Small intestine (tissue), 7 donors: ENCODE data around the gene INPP5F. TPM values are rescaled to one million over a fixed set of nuclear protein-coding genes. Genes with fewer than 3 reads are reported as not detected.

ENCODE experiments used
- DNase-seq, 2 donors: peaks; one replicate each; pipeline versions ENCODE4 v3.0.0 to v3.0.0-alpha.2; 2013
- FAIRE-seq: peaks from 2 replicates; lab custom pipeline; 2012; peaks lifted over from hg19 to GRCh38; lab: Jason Lieb, UNC
- H3K27ac ChIP-seq, 3 donors: one replicate each; pipeline ENCODE4 v1.5.1; 2013; ENCODE audit warnings: low read length in 2 of 3, mild to moderate bottlenecking in 2 of 3, control low read depth in 1 of 3, inconsistent platforms in 1 of 3, low read depth in 1 of 3, moderate library complexity in 1 of 3
- H3K27me3 ChIP-seq, 3 donors: one replicate each; pipeline ENCODE4 v1.6.1; 2013; ENCODE audit warnings: low read length in 3 of 3, inconsistent platforms in 1 of 3; ENCODE audit not compliant: control insufficient read depth in 3 of 3, insufficient read depth in 3 of 3
- H3K36me3 ChIP-seq, 3 donors: one replicate each; pipeline ENCODE4 v1.6.1; 2013; ENCODE audit warnings: low read length in 3 of 3, inconsistent platforms in 1 of 3, low read depth in 1 of 3, mild to moderate bottlenecking in 1 of 3, moderate library complexity in 1 of 3; ENCODE audit not compliant: control insufficient read depth in 3 of 3, insufficient read depth in 2 of 3
- H3K4me1 ChIP-seq, 3 donors: one replicate each; pipeline ENCODE4 v1.6.1; 2013; ENCODE audit warnings: low read length in 2 of 3, inconsistent platforms in 1 of 3, low read depth in 1 of 3, mild to moderate bottlenecking in 1 of 3, moderate library complexity in 1 of 3; ENCODE audit not compliant: control insufficient read depth in 3 of 3, insufficient read depth in 2 of 3
- H3K4me3 ChIP-seq, 3 donors: one replicate each; pipeline ENCODE4 v1.5.1; 2013; ENCODE audit warnings: low read length in 3 of 3, control low read depth in 1 of 3, inconsistent platforms in 1 of 3, low read depth in 1 of 3, mild to moderate bottlenecking in 1 of 3, moderate library complexity in 1 of 3
- H3K9me3 ChIP-seq, 2 donors: one replicate each; pipeline ENCODE4 v1.6.1; 2013; ENCODE audit warnings: low read depth in 1 of 2, low read length in 1 of 2; ENCODE audit not compliant: control insufficient read depth in 2 of 2, insufficient read depth in 1 of 2
- WGBS, 3 donors: extraction: QIAGEN DNeasy Blood & Tissue Kit; methylation state at CpG; one replicate each; pipeline ENCODE4 v1.1.7; 2013; 5-methylcytosine and 5-hydroxymethylcytosine counted together
- polyA plus RNA-seq, 4 donors: library from polyadenylated mRNA; stranded (reverse) in 3 of 4; unstranded in 1 of 4; fragments of 200-250 nt in 3 of 4; fragments of 120-200 nt in 1 of 4; gene quantifications; one replicate each; pipeline versions ENCODE4 v1.2.1 to v1.2.3, GENCODE V29; 2013
- donor health status: healthy with polysubstance abuse.
- donor health status: control.
- donor health status: control.
- donor health status: Bipolar disorder and iron deficiency.
- donor health status: healthy.

Gene INPP5F
- polyA plus RNA-seq, 4 donors = 3.5 to 14.1 (median 5.2) TPM

DNA sequence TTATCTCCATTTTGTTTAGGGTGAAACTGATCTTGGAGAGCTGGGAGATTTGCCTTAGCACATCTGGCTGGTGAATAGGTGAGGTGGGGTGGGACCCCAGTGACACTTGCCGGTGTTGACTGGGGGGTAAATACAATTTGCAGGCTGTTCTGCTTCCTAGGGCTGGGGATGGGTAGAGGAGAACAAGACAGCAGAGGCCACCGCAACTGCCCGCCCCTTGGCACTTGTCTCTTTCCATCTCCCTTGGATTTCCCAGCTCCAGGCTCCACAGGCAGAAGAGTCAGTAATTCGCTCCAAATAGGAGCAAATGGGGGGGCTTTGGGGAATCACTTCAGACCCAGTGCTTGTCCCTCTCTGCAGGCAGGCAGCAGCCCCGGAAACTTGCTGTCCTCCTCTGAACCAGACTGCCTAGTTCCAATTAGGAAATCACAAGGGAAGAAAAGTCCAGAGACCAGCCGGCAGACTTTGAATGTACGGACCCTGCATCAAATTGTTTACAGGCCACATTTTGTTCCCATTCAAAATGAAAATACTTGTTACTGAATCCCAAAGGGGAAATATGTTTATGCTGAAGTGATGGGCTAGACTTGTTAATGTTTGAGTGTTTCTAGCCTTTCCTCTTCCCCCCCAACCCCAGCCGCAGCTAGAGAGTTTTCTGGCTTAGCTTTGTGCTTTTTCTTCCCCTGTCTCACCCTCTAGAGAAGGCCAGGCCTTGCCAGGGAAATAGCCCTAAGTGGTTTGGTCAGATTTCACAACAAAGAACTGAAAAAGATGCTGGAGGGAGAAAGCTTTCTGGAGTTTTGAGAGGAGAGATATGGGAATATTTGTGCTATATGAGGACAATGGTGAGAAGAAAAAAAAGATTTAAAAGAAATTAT lies 10.0 kb upstream of the INPP5F start:
- DNase-seq (no peak), FAIRE-seq (no peak)
- no peaks in the 10 kb centered on the region for H3K36me3 ChIP-seq
- H3K4me1 ChIP-seq = no peaks in the 10 kb centered on the region
- 62 to 85% (median 76%) methylated on average over 8 of the region's 8 CpGs for WGBS, 3 donors
- H3K27ac ChIP-seq = peak overlapping the region in 1 of 3 donors; percentile 34
- peaks cover 0 to 4% of the 10 kb centered on the region in 2 donors for H3K9me3 ChIP-seq
- no peak overlapping the region for H3K4me3 ChIP-seq
- no peaks in the 10 kb centered on the region for H3K27me3 ChIP-seq

- Histone ChIP-seq H3K27ac (no peak overlapping the region), H3K36me3 (no peaks in the 10 kb centered on the region), H3K4me1 (peaks cover 2 to 18% (median 7%) of the 10 kb centered on the region in 3 donors), H3K27me3 (no peaks in the 10 kb centered on the region), H3K9me3 (no peaks in the 10 kb centered on the region), H3K4me3 (no peak overlapping the region)
- FAIRE-seq = no peak
- 77 to 94% (median 84%) methylated on average over 2 of the region's 2 CpGs for WGBS, 3 donors
- no peak for DNase-seq
Observed at GRCh38 chr10:119723161-119723560, 2.7 kb upstream of the INPP5F start.

DNA sequence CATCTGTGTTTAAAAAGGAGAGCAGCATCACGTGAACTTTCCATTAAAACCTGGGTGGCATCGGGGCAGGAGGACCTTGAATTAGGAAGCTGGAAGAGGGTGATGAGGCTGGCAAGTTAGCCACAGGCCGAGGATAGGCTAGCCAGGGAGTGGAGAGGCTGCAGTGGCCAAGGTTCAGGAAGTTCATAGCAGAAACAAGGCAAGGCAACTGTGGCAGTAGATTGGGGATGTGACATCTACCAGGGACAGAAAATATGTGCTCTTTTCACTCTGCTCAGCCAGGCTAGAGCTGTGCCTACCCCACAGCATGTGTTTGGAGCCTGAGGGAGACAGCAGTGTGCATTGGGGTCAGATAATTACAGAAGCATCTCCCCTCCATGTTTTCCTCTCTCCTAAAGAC lies 2.2 kb upstream of the INPP5F start:
- 70 to 79% (median 75%) methylated on average over 3 of the region's 3 CpGs for WGBS, 3 donors
- Histone ChIP-seq H3K27ac (no peak overlapping the region), H3K9me3 (no peaks in the 10 kb centered on the region), H3K4me1 (peaks cover 2 to 18% (median 7%) of the 10 kb centered on the region in 3 donors), H3K27me3 (no peaks in the 10 kb centered on the region), H3K4me3 (no peak overlapping the region), H3K36me3 (no peaks in the 10 kb centered on the region)
- DNase-seq (no peak), FAIRE-seq (no peak)

DNA sequence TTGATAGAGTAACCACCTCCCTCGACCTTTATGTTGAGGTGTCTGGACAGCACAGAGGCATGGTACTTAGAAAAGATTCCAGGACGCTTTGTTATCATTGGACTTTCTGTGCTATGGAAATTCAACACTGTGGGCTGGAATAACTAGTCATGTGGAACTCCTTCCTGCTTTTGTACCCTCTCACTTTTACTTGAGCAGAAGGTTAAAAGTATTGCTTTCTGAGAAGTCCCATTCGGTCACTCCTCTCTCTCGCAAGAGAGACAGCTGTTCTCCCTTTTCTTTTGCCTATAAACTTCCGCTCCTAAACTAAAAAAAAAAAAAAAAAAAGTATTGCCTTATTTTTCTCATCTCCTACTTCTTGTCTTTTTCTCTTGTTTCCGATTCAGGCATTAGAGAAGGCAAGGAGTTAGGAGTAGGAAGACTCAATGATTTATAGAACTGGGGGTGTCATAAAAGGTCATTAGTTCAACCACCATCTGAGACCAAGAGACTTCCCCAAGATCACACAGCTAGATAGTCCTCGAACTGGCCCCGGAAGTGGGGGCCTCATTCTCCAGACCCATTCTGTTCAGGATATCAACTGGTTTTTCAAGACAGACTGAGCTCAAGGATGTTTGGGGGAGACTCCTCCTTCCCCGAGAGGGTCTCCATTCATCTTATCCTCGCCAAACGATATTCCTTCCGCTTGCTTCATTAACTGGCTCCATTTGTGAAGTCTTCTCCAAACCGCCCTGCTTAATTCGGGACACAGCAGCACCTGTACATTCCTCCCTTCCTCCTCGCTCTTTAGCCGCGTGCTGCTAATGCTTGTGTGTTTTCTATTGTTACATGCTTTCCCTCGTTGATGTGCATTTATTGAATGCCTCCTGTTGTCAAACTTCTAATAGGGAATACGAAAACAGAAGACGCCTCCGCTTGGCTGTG lies 995 bp upstream of the INPP5F start:
- FAIRE-seq (no peak), DNase-seq (peak; percentile 35 to 50)
- H3K4me3 ChIP-seq = peak overlapping the region; percentile 28 to 80 (median 64)
- no peaks in the 10 kb centered on the region for H3K27me3 ChIP-seq
- peak overlapping the region; percentile 87 to 88 (median 87) for H3K27ac ChIP-seq
- H3K4me1 ChIP-seq = peaks cover 2 to 18% (median 7%) of the 10 kb centered on the region in 3 donors
- H3K9me3 ChIP-seq = no peaks in the 10 kb centered on the region
- 21 to 28% (median 24%) methylated on average over 21 of the region's 21 CpGs for WGBS, 3 donors
- no peaks in the 10 kb centered on the region for H3K36me3 ChIP-seq

GRCh38 chr10:119725517-119725827 lies 378 bp upstream of the INPP5F start:
- H3K27ac ChIP-seq = peak overlapping the region; percentile 87 to 88 (median 87)
- no peaks in the 10 kb centered on the region for H3K36me3 ChIP-seq
- peak overlapping the region; percentile 28 to 80 (median 64) for H3K4me3 ChIP-seq
- no peaks in the 10 kb centered on the region for H3K9me3 ChIP-seq
- H3K27me3 ChIP-seq = no peaks in the 10 kb centered on the region
- peaks cover 2 to 18% (median 7%) of the 10 kb centered on the region in 3 donors for H3K4me1 ChIP-seq
- 0 to 1% (median 0%) methylated on average over 29 to 32 of the region's 32 CpGs for WGBS, 3 donors
- FAIRE-seq (no peak), DNase-seq (no peak)

- Histone ChIP-seq H3K4me1 (peaks cover 2 to 18% (median 7%) of the 10 kb centered on the region in 3 donors), H3K27me3 (no peaks in the 10 kb centered on the region), H3K36me3 (no peaks in the 10 kb centered on the region), H3K27ac (peak overlapping the region; percentile 75 to 97 (median 86)), H3K4me3 (peak overlapping the region; percentile 80 to 94 (median 87)), H3K9me3 (no peaks in the 10 kb centered on the region)
- 40 to 48% (median 47%) methylated on average over 14 of the region's 14 CpGs for WGBS, 3 donors
- peak in 1 of 2 donors; percentile 42 for DNase-seq
- no peak for FAIRE-seq
Observed at GRCh38 chr10:119726676-119727261, 919 bp downstream of the INPP5F start.

DNA sequence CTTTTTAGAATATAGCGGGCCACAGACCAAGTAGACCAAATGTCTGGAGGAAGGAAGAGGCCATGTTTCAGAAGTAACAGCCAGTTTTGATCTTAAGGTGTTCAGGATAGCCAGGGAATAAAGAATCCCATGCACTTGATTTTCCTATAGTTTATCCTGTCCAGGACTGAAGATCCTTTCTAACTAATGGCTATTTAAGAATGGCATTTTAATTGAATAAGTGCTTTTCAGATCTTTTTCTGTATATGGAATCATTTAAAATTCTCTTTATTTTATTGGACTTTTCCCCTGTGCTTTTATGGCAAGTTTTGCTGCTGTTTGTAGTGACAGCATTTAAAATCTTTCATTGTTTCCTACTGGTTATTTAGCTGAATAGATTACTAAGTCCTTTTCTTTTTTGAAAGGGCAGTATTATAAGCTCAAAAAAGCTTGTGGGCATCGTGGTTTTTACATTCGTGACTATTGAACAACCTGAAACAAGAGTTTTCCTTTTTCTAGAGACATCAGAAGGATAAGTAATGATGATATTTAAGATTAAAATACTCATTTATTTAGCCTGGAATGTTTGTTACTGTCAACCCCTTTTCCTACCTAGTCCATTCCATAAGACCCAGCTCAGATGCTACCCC lies 2.4 kb downstream of the INPP5F start:
- Histone ChIP-seq H3K36me3 (no peaks in the 10 kb centered on the region), H3K27me3 (no peaks in the 10 kb centered on the region), H3K27ac (no peak overlapping the region), H3K9me3 (no peaks in the 10 kb centered on the region), H3K4me3 (no peak overlapping the region), H3K4me1 (peaks cover 2 to 18% (median 7%) of the 10 kb centered on the region in 3 donors)
- FAIRE-seq (no peak), DNase-seq (no peak)
- 74 to 82% (median 75%) methylated on average over 3 of the region's 3 CpGs for WGBS, 3 donors
